GM12891 (cell line): ENCODE data around the gene GGA2.

Source experiments
- DNase-seq: peaks from one replicate; pipeline ENCODE4 v3.0.0; 2011; ENCODE audit warnings: low spot score; ENCODE audit not compliant: insufficient read length
- FAIRE-seq: peaks from 2 replicates; lab custom pipeline; 2011; peaks lifted over from hg19 to GRCh38; lab: Jason Lieb, UNC
- PAX5 ChIP-seq: IDR thresholded peaks from 2 replicates; pipeline ENCODE4 v1.6.1; 2011; ENCODE audit warnings: low read length, moderate library complexity, mild to moderate bottlenecking; ENCODE audit not compliant: insufficient read depth, severe bottlenecking
- POLR2A ChIP-seq: IDR thresholded peaks from 2 replicates; pipeline ENCODE4 v1.6.1; 2011; ENCODE audit warnings: low read depth, low read length, control low read depth
- POLR2AphosphoS5 ChIP-seq: IDR thresholded peaks from 2 replicates; pipeline ENCODE4 v1.6.1; 2011; ENCODE audit warnings: low read depth, low read length, control low read depth
- POU2F2 ChIP-seq: IDR thresholded peaks from 2 replicates; pipeline ENCODE4 v1.6.1; 2011; ENCODE audit warnings: low read depth, mild to moderate bottlenecking, control low read depth, low read length, moderate library complexity
- SPI1 ChIP-seq: IDR thresholded peaks from 2 replicates; pipeline ENCODE4 v1.6.1; 2011; ENCODE audit warnings: low read depth, low read length, control low read depth
- TAF1 ChIP-seq: IDR thresholded peaks from 2 replicates; pipeline ENCODE4 v1.6.1; 2011; ENCODE audit warnings: low read depth, low read length, control low read depth

Gene GGA2

GRCh38 chr16:23527961-23528643 lies 17.8 kb upstream of the GGA2 start:
- TF ChIP-seq POLR2AphosphoS5 = no peak
- no peak for TF ChIP-seq TAF1
- no peak for TF ChIP-seq SPI1
- no peak for TF ChIP-seq POU2F2
- TF ChIP-seq POLR2A = no peak
- TF ChIP-seq PAX5 = no peak
- no peak for FAIRE-seq
- no peak for DNase-seq

GRCh38 chr16:23524886-23525285 lies 14.6 kb upstream of the GGA2 start:
- DNase-seq (no peak), FAIRE-seq (no peak)
- TF ChIP-seq POU2F2 (no peak), TAF1 (no peak), POLR2A (no peak), PAX5 (no peak), POLR2AphosphoS5 (no peak), SPI1 (no peak)

- DNase-seq = no peak
- FAIRE-seq = no peak
- no peak for TF ChIP-seq PAX5
- TF ChIP-seq SPI1 = no peak
- TF ChIP-seq POU2F2 = no peak
- TF ChIP-seq POLR2AphosphoS5 = no peak
- no peak for TF ChIP-seq TAF1
- no peak for TF ChIP-seq POLR2A
Measured at GRCh38 chr16:23523876-23524385, 13.6 kb upstream of the GGA2 start.

- no peak for DNase-seq
- FAIRE-seq = no peak
- TF ChIP-seq POLR2AphosphoS5 (no peak), POU2F2 (no peak), TAF1 (no peak), PAX5 (no peak), SPI1 (no peak), POLR2A (no peak)
Measured at GRCh38 chr16:23523321-23523720, 13.0 kb upstream of the GGA2 start.

GRCh38 chr16:23521965-23522364 lies 11.7 kb upstream of the GGA2 start:
- FAIRE-seq (no peak), DNase-seq (no peak)
- TF ChIP-seq POLR2A (no peak), TAF1 (no peak), POLR2AphosphoS5 (no peak), PAX5 (no peak), SPI1 (no peak), POU2F2 (no peak)

- no peak for DNase-seq
- TF ChIP-seq PAX5 = no peak
- TF ChIP-seq TAF1 = no peak
- TF ChIP-seq POLR2A = no peak
- no peak for TF ChIP-seq POLR2AphosphoS5
- no peak for TF ChIP-seq SPI1
- no peak for TF ChIP-seq POU2F2
- no peak for FAIRE-seq
Measured at GRCh38 chr16:23521037-23521743, 10.9 kb upstream of the GGA2 start.

- TF ChIP-seq POLR2A (no peak), POLR2AphosphoS5 (no peak), SPI1 (no peak), PAX5 (no peak), TAF1 (no peak)
- no peak for DNase-seq
- no peak for FAIRE-seq
Measured at GRCh38 chr16:23520500-23520899, 10.2 kb upstream of the GGA2 start.

- TF ChIP-seq TAF1 (no peak), POLR2AphosphoS5 (no peak), POLR2A (no peak), SPI1 (no peak), POU2F2 (no peak), PAX5 (no peak)
- DNase-seq (no peak), FAIRE-seq (peak; percentile 67)
Measured at GRCh38 chr16:23519282-23519681, 9.0 kb upstream of the GGA2 start.

- no peak for DNase-seq
- FAIRE-seq = peak; percentile 80
- TF ChIP-seq POLR2A (no peak), SPI1 (peak; percentile 53)
Measured at GRCh38 chr16:23518435-23518891, 8.2 kb upstream of the GGA2 start.

- DNase-seq (no peak), FAIRE-seq (peak; percentile 82)
- TF ChIP-seq SPI1 (peak; percentile 87), PAX5 (peak; percentile 55), POU2F2 (no peak), TAF1 (no peak), POLR2A (no peak), POLR2AphosphoS5 (no peak)
Measured at GRCh38 chr16:23516366-23517137, 6.3 kb upstream of the GGA2 start.
